ENCODE data around the gene CDK8.

- TF ChIP-seq, protein P1, sequence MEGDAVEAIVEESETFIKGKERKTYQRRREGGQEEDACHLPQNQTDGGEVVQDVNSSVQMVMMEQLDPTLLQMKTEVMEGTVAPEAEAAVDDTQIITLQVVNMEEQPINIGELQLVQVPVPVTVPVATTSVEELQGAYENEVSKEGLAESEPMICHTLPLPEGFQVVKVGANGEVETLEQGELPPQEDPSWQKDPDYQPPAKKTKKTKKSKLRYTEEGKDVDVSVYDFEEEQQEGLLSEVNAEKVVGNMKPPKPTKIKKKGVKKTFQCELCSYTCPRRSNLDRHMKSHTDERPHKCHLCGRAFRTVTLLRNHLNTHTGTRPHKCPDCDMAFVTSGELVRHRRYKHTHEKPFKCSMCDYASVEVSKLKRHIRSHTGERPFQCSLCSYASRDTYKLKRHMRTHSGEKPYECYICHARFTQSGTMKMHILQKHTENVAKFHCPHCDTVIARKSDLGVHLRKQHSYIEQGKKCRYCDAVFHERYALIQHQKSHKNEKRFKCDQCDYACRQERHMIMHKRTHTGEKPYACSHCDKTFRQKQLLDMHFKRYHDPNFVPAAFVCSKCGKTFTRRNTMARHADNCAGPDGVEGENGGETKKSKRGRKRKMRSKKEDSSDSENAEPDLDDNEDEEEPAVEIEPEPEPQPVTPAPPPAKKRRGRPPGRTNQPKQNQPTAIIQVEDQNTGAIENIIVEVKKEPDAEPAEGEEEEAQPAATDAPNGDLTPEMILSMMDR (conservative IDR thresholded peaks at IDR 0.05 in 1 of 2, IDR thresholded peaks at IDR 0.05 in 1 of 2; ENCODE audit: low read depth in 1 of 2, low read length in 2 of 2) = no peak
- TF ChIP-seq EZH2 (IDR thresholded peaks at IDR 0.05; ENCODE audit: low read length, missing control alignments) = no peak
These were observed 187.5 kb downstream of the CDK8 start for GRCh38 chr13:26441476-26441875.
